Measurements from ENCODE around the gene FGFR1OP2.
A peak's percentile ranks its signal among the peaks of the same experiment; 100 is the strongest.

The FGFR1OP2 gene

DNA sequence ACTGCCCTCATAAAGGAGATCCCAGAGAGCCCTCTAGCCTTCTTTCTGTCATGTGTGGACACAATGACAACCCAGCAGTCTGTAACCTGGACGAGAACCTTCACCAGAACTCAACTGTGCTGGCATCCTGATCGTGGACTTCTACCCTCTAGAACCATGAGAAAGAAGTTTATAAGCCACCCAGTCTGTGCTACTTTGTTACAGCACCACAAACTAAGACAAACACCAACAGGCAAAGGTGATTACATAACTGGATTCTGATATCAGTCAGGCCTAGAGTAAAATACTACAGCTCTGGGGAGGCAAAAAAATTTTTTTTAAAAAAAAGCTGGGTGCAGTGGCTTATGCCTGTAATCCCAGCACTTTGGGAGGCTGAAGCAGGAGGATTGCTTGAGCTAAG lies 57.4 kb downstream of the FGFR1OP2 start:
- no peak overlapping the region for H3K4me3 ChIP-seq (ENCODE audit: low read depth, low read length)
- no peak for DNase-seq (ENCODE audit: low read depth)

DNA sequence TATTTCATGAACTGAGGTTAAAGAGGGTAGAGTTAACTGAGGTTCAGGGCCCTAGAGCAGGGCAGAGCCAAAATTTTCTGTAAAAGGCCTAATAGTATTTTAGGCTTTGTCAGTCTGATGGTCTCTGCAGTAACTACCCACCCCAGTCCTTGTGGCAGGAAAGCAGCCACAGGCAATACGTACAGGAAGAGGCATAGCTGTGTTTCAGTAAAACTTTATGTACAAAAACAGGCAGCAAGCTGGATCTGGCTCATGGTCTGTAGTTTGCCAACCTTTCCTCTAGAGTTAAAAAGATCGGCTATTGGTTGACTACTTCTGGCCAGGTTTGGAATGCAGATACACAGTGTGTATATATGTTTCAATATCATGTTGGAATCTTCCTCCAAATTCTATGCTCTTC lies 58.7 kb downstream of the FGFR1OP2 start:
- H3K4me3 ChIP-seq (ENCODE audit: low read depth, low read length): no peak overlapping the region
- DNase-seq (ENCODE audit: low read depth): no peak

DNA sequence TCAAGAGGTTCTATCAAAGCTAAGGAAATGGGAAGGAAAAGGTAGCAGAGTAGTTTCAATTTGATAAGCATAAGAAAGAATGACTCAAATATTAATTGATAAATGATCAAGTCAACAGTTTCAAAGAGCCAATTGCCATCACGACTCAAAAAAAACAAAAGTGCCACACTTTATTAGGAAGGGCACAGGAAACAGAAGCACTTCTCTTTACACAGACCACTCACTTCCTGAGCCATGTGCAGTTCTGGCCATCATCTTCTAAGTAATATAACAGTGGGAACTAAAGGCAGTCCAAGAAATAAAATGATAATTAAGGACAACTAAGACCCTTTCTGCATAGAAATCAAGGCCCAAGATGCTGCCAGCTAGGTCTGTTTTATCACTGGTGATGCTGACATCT lies 62.7 kb downstream of the FGFR1OP2 start:
- no peak overlapping the region for H3K4me3 ChIP-seq (ENCODE audit: low read depth, low read length)
- no peak for DNase-seq (ENCODE audit: low read depth)

DNA sequence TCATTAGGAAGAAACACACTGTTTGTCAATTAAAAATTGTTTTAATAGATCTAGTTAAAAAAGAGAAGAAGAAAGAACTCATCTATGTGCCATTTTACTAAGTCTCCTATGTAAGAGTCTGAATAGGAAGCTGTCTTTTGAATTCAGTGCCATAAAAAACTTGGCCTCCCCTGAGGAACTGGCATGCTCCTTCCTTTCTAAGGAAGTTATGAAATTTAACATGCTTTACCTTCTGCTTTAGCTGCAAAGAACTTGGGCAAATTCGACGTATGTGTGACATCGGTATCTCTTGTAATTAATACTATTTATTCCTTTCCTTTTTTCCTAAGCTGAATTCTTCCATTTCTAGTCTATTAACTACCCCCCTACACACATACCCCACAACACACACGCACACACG lies 63.4 kb downstream of the FGFR1OP2 start:
- no peak overlapping the region for H3K4me3 ChIP-seq (ENCODE audit: low read depth, low read length)
- DNase-seq (ENCODE audit: low read depth): no peak

GRCh38 chr12:27002141-27002540 lies 63.9 kb downstream of the FGFR1OP2 start:
- DNase-seq (ENCODE audit: low read depth): no peak
- no peak overlapping the region for H3K4me3 ChIP-seq (ENCODE audit: low read depth, low read length)

DNA sequence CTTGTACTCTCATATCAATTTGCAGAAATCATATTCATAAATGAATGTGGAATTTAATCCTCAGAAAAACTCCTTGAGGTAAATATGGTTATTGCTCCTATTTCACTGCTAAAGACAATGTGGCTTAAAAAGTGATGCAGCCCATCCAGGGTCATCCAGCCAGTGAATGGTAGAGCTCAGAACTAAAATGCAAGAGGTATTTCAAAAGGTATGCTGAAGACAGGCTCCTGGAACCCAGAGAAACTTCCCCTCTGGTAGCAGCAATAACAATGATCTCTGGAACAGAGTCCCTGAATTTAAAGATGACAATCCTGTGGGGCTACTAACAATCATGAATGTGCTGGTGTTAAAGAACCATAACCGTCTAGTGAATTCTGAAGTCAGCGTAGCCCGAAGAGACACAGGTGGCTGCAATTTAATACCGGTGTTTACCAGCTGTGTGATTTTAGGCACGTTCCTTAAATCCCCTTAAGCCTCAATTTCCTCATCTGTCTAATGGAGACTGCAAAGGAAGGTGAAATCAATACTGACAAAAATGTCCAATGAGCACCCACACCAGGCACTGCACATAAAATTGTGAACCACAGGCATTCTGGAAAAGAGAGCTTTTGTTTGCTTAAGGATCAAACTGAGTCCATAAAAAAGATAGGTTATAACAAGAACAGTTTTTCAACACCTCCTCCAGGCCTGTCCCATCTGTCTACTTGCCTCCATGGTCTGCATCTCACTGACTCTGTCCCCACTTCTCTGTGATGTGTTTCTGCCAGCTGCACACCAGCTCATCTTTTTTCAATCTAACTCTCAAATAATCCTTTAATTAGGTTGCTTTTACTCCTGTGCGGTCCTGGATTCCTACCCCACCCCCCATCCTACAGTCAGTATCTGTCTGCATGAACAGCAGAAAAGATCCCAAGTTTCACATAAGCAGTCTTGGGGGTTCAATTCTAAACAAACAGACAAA lies 65.4 kb downstream of the FGFR1OP2 start:
- no peak for DNase-seq (ENCODE audit: low read depth)
- H3K4me3 ChIP-seq (ENCODE audit: low read depth, low read length): no peak overlapping the region

GRCh38 chr12:27005495-27005894 lies 67.2 kb downstream of the FGFR1OP2 start:
- no peak for DNase-seq (ENCODE audit: low read depth)
- H3K4me3 ChIP-seq (ENCODE audit: low read depth, low read length): no peak overlapping the region

GRCh38 chr12:27006797-27007467 lies 68.7 kb downstream of the FGFR1OP2 start:
- no peak for DNase-seq (ENCODE audit: low read depth)
- no peak overlapping the region for H3K4me3 ChIP-seq (ENCODE audit: low read depth, low read length)

DNA sequence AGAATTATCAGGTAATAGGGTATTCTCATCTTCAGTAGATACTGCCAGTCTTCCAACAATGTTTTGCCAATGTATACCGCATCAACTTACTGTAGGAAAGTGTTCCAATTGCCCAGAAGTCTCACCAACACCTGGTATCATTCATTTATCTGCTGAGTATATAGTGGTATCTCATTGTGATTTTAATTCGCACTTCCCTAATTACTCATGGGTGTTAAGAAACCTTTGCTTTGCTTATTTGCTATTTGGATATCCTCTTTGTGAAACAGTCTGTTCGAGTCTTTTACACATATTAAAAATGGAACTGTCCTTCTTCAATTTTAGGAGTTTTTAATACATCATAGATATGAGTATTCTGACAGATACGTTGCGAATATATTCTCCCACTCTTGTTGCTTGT lies 69.8 kb downstream of the FGFR1OP2 start:
- no peak for DNase-seq (ENCODE audit: low read depth)
- H3K4me3 ChIP-seq (ENCODE audit: low read depth, low read length): no peak overlapping the region

GRCh38 chr12:27009881-27010301 lies 71.6 kb downstream of the FGFR1OP2 start:
- H3K4me3 ChIP-seq (ENCODE audit: low read depth, low read length): no peak overlapping the region
- no peak for DNase-seq (ENCODE audit: low read depth)

GRCh38 chr12:27012239-27012981 lies 74.1 kb downstream of the FGFR1OP2 start:
- DNase-seq (ENCODE audit: low read depth): no peak
- no peak overlapping the region for H3K4me3 ChIP-seq (ENCODE audit: low read depth, low read length)

DNA sequence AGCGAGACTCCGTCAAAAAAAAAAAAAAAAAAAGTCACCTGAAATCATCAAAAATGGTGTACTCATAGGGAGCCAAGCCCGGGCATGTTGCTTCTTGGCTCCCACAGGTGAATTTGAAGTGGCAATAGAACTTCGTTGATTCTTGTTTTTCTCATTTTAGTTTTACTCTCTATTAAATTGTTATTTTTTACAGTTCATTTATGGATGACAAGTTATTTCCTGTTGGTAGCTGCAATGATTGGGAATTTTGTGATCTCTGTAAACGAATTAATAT lies 74.6 kb downstream of the FGFR1OP2 start:
- peak overlapping the region; percentile 79 for H3K4me3 ChIP-seq (ENCODE audit: low read depth, low read length)
- DNase-seq (ENCODE audit: low read depth): no peak

DNA sequence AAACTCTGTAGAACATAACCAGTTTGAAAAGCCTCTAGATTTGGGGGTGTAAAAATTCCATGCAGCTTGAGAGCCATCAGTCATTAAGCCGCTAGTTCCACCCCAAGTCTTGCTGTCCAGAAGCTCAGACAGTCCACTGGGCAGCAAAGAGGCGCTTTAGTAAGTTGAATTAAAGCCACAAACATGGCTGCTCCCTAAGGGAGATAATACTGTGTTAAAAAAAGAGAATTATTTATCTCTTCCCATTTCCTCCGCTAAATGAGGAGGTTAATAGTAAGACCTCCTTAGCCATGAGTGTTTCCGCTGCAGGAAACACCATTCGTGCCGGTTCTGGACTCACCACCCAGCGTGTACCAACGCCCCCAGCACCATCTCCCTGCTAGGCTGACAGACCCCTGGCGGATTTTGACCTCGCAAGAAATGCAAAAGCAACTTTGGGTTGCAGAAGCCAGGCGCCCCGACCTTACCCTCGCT lies 75.4 kb downstream of the FGFR1OP2 start:
- no peak for DNase-seq (ENCODE audit: low read depth)
- peak overlapping the region; percentile 79 for H3K4me3 ChIP-seq (ENCODE audit: low read depth, low read length)

- peak within 1 kb of the TSS; percentile 79 for H3K4me3 ChIP-seq (ENCODE audit: low read depth, low read length)
- peak; percentile 49 for DNase-seq (ENCODE audit: low read depth)
Observed at GRCh38 chr12:27014085-27014858, 76.0 kb downstream of the FGFR1OP2 start, which contains the start of gene TM7SF3. TM7SF3 (minus strand) TSS chr12:27014384; CDS start chr12:27014168, 216 bp downstream.

DNA sequence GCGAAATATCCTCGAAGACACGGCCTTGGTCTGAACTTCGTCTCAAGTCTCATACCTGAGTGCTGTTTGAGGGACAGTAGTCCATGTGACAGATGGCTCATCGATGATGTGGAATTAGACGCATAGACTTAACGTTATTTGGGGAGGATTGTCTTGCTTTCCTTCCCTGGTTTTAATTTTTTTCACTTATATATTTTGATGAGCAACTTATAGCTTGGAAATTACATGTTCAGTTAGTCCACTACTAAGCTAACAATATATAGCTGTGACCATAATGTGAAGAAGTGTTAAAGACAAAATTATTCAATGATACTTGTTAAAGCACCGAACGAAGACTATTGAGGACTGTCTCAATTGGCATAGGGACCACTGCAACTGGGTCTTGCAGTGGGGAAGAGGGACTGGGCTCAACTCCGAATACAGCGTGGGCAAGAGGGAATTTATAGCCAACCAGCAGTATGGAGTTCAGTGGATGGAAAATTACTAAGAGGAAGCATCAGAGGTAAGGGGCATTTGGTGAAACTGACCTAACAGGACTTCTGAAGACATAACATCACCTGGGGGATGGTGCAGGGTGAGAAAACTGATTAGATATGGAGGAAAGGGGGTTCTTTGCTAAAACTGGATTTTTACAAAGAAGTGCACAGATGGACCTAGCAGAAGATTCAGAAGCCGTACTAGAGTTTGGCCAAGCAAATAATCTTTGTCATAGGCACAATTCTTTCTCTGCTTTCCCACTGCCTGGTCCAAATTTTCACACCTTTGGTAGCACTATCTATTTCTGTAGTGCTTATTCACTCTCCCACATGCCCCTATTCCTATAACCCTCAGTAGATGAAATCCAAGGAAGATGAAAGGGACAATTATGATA lies 76.8 kb downstream of the FGFR1OP2 start:
- DNase-seq (ENCODE audit: low read depth): no peak
- H3K4me3 ChIP-seq (ENCODE audit: low read depth, low read length): peak overlapping the region; percentile 79

DNA sequence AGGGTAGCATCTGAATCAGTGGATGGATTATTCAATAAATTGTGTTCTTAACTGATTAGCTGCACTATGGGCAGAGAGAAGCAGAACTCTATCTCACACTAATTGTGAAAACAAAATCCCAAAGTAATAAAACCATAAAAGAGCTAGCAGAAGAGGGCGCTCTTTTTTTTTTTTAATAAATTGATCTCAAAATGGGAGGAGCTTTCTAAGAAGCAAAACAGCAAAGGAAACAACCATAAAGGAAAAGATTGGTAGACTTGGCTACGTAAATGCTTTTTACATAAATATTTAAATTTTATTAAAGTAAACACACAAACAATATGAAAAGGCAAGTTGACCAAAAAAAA lies 77.4 kb downstream of the FGFR1OP2 start:
- no peak for DNase-seq (ENCODE audit: low read depth)
- H3K4me3 ChIP-seq (ENCODE audit: low read depth, low read length): no peak overlapping the region

Data from skeletal muscle cell (primary cell).